Cardiac fibroblast (primary cell): ENCODE measurements around the gene SLC39A5.
A peak's percentile ranks its signal among the peaks of the same experiment; 100 is the strongest.

Experiments used
- DNase-seq, 2 donors: peaks; one replicate each; pipeline versions ENCODE4 v3.0.0 to v3.0.0-alpha.2; 2010; ENCODE audit warnings: low read depth in 2 of 2
- H3K4me3 ChIP-seq, 2 donors: replicated peaks in 1 of 2; 1 replicate in 1 of 2; 2 replicates in 1 of 2; pipeline ENCODE4 v1.5.1; 2011; ENCODE audit warnings: low read depth in 2 of 2, low read length in 2 of 2, mild to moderate bottlenecking in 2 of 2, moderate library complexity in 1 of 2
- TF ChIP-seq, protein P1 (sequence below): IDR thresholded peaks from one replicate; pipeline ENCODE4 v1.5.1; 2011; ENCODE audit warnings: low read depth, mild to moderate bottlenecking, low read length, inconsistent platforms

Gene SLC39A5

DNA sequence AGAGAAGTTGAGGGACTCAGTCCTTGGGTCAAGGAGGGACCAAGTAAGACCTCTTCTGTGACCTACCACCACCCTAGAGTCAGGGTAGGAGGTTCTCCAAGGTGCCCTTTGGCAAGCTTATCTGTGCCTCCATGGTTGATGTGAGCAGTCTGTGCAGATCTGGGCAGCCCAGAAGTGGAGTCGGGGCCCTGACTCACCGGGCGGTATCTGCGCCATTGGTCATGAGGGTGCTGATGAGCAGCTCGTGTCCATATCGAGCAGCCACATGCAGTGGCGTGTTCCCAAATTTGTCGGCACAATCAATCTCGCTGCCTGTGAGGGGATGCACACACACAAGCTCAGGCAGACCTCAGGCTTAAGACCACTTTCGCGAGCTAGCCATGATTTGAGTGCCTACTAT, 23.2 kb downstream of the SLC39A5 start:
- no peak for DNase-seq
- H3K4me3 ChIP-seq: no peak overlapping the region
- TF ChIP-seq, protein P1, sequence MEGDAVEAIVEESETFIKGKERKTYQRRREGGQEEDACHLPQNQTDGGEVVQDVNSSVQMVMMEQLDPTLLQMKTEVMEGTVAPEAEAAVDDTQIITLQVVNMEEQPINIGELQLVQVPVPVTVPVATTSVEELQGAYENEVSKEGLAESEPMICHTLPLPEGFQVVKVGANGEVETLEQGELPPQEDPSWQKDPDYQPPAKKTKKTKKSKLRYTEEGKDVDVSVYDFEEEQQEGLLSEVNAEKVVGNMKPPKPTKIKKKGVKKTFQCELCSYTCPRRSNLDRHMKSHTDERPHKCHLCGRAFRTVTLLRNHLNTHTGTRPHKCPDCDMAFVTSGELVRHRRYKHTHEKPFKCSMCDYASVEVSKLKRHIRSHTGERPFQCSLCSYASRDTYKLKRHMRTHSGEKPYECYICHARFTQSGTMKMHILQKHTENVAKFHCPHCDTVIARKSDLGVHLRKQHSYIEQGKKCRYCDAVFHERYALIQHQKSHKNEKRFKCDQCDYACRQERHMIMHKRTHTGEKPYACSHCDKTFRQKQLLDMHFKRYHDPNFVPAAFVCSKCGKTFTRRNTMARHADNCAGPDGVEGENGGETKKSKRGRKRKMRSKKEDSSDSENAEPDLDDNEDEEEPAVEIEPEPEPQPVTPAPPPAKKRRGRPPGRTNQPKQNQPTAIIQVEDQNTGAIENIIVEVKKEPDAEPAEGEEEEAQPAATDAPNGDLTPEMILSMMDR: no peak

DNA sequence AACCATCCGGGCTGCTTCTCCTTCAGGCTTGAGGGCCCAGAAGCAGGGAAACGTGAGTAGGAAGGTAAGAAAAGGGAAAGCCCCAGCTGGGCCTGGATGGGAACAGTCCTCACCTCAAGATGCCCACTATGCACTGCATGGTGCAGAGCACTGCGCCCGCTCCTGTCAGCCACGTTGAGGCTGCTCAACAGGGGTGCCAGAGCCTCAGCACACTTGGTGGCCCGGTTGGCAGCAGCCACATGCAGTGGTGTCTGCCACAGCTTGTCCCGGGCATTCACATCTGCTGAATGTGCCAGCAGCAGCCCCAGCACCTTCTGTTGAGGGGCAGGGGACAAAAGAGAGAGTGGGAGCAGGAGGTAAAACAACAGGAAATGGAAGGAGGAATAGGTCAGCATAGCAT, 25.8 kb downstream of the SLC39A5 start:
- no peak for DNase-seq
- TF ChIP-seq, protein P1: no peak
- H3K4me3 ChIP-seq: no peak overlapping the region

DNA sequence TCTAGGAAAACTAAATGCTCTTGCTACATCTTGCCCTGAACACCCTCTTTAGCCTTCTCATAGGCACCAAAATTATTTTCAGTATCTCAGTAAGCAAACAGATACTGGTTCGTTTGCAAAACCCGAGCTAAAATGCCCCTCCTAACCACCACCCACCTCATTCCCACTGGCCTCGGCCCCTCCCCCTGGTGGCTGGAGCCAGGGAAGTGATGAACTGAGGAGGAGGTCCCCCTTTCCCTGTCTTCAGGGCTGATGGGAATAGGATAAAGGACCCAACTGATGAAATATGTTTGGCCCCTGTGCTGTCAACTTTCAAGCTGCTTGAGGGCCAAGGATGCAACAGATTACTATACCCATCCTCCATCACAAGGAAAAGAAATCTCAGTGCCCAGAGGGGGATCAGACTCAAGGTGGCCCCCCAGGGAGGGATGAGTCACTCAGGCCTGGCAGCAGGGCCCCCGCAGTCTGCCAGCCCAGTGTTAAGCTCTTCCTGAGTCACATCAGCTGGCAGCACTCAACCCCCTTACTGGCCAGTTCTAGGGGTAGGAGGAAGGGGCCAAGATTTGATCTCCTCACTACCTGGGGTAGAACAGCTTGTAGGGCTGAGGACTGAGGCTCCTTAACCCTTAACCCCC, 26.6 kb downstream of the SLC39A5 start:
- DNase-seq: peak; percentile 53 to 69
- TF ChIP-seq, protein P1: no peak
- H3K4me3 ChIP-seq: peak overlapping the region; percentile 1 to 83

DNA sequence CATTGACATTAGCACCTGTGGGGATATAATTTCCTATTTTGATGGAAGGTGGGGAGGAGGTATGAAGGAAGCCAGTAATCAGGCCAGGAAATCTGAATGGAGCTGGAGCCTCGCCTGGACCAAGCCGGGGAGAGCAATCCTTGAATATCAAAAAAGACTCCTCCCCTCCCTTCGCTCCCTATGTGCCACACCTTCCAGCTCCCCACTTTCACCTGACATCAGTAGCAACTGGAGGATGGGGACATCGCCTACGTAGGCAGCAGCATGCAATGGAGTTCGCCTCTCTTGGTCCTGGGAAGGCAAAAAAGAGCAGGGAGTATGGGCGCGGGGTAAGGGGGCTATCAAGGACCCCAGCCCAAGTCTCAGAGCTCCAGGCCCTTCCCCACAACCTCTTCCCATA, 27.2 kb downstream of the SLC39A5 start:
- TF ChIP-seq, protein P1: no peak
- peak overlapping the region; percentile 71 to 83 for H3K4me3 ChIP-seq
- no peak for DNase-seq

DNA sequence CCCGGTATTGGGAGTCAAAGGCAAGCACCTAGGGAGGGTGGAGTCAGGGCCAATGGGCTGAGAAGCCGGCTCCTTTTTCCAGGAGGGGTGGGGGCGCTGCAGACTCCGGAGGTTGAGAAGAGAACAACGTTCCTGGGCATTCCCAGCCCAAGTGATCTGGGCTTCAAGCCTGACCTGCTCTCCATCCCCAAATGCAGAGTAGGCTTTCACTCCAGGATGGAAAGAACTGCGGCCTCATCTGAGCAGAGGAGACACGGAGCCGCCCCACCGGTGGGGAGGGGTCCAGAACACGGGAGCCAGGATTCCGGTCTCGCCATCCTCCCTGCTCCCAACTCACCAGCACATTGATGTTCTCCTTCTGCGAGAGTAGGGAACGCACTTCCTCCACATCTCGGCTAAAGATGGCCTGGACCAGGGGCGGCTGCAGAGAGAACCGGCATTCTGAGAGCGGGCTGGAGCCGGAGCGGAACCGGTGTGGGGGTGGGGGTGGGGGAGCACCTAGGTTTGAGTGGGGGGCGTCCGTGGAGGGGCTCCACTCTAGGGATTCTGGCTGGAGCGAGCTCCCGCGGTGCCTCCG, 27.7 kb downstream of the SLC39A5 start:
- TF ChIP-seq, protein P1: no peak
- DNase-seq: peak; percentile 27
- H3K4me3 ChIP-seq: peak overlapping the region; percentile 71 to 83

DNA sequence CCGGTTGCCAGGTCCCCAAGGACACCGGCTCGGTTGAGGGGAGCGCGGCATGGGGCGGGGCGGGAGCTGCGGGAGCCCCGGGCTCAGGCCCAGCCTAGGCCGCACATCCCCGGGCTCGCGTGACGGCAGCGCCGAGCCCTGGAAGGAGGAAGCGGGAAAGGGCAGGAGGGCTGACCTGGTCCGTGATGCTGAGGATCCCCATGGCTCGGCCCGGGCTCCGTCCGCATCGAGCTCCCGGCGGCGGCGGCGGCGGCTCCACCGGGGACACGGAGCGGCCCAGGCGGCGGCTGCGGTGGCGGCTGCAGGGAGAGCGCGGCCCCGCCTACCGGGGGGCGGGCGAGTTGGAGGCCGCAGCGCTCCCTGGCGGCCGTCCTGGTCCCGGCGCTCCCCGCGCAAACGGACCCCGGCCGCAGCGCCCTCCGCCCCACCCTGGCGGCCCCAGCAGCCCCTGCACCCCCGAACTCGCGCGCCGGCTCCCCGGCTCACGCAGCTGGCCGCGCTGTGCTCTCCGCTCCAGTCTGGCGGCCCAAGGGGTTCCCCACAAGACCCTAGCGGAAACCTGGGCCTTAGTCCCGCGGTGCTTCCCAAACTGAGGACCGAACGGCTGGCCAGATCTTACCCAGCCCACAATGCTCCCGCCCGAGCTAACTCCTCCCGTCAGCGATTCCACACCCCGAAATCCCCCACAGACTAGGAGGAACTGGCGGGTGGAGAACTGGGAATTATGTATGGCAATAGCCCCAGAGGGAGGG, 28.4 kb downstream of the SLC39A5 start, which contains the start of gene ANKRD52:
Gene ANKRD52, minus strand, starts transcription at position 317 of the 752 bp plus-strand sequence. Its CDS starts 115 bp downstream, at position 202.
- TF ChIP-seq, protein P1: peak; percentile 27
- peak; percentile 69 to 85 for DNase-seq
- peak within 1 kb of the TSS; percentile 71 to 83 for H3K4me3 ChIP-seq
